IMR-90 (cell line): Measurements from ENCODE around the gene BCAR1.
"Not testable (repeated sequence)": the region's sequence is repeated elsewhere in the genome, so short reads cannot be mapped to it uniquely, and the experiment has no call there.

Experiments used
- BHLHE40 ChIP-seq: fragments of 150-350 bp; IDR thresholded peaks from 2 replicates; pipeline ENCODE4 v1.6.1; 2016; ENCODE audit warnings: mild to moderate bottlenecking, low read depth, low read length
- CEBPB ChIP-seq: IDR thresholded peaks from 2 replicates; pipeline ENCODE4 v1.6.1; 2012; ENCODE audit warnings: low read depth, low read length, improper control_type of control experiment
- CHD1 ChIP-seq: IDR thresholded peaks from 2 replicates; pipeline ENCODE4 v1.6.1; 2012; ENCODE audit warnings: low read depth, low read length, improper control_type of control experiment
- POLR2A ChIP-seq: IDR thresholded peaks from 2 replicates; pipeline ENCODE4 v1.6.1; 2012; ENCODE audit warnings: mild to moderate bottlenecking, low read depth, low read length
- RAD21 ChIP-seq: IDR thresholded peaks from 2 replicates; pipeline ENCODE4 v1.6.1; 2012; ENCODE audit warnings: low read length, improper control_type of control experiment
- RFX5 ChIP-seq: IDR thresholded peaks from 2 replicates; pipeline ENCODE4 v1.8.0; 2012; ENCODE audit warnings: low read depth, mild to moderate bottlenecking, low read length, moderate library complexity
- SMC3 ChIP-seq: fragments of 150-350 bp; IDR thresholded peaks from 2 replicates; pipeline ENCODE4 v1.6.1; 2016; ENCODE audit warnings: low read depth, mild to moderate bottlenecking, antibody characterized with exemption, low read length, moderate library complexity
- USF2 ChIP-seq: fragments of 150-350 bp; IDR thresholded peaks from 2 replicates; pipeline ENCODE4 v1.6.1; 2017; ENCODE audit warnings: mild to moderate bottlenecking, antibody characterized with exemption, low read length, low read depth
- TF ChIP-seq, protein P1 (sequence below): conservative IDR thresholded peaks from 2 replicates; pipeline ENCODE4 v1.5.1; 2012; ENCODE audit warnings: mild to moderate bottlenecking, low read depth, low read length, improper control_type of control experiment

DNA sequence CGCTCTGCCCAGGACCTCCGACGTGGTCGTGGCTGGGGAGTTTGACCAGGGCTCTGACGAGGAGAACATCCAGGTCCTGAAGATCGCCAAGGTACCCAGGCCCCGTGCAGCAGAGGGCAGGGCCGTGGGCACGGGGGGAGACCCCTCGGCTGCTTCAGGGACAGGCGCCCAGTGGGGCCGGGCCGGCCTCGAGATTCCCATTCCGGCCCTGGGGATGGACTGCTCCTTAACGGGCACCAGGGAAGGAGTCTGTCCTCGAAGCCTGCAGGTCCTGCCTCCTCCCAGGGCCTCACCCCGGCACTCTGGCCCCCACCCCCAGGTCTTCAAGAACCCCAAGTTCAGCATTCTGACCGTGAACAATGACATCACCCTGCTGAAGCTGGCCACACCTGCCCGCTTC lies 28.3 kb downstream of the BCAR1 start:
- TF ChIP-seq BHLHE40, USF2, CEBPB, POLR2A, CHD1, RFX5, RAD21, SMC3: not testable (repeated sequence)
- TF ChIP-seq, protein P1, sequence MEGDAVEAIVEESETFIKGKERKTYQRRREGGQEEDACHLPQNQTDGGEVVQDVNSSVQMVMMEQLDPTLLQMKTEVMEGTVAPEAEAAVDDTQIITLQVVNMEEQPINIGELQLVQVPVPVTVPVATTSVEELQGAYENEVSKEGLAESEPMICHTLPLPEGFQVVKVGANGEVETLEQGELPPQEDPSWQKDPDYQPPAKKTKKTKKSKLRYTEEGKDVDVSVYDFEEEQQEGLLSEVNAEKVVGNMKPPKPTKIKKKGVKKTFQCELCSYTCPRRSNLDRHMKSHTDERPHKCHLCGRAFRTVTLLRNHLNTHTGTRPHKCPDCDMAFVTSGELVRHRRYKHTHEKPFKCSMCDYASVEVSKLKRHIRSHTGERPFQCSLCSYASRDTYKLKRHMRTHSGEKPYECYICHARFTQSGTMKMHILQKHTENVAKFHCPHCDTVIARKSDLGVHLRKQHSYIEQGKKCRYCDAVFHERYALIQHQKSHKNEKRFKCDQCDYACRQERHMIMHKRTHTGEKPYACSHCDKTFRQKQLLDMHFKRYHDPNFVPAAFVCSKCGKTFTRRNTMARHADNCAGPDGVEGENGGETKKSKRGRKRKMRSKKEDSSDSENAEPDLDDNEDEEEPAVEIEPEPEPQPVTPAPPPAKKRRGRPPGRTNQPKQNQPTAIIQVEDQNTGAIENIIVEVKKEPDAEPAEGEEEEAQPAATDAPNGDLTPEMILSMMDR: not testable (repeated sequence)
